Esophagus squamous epithelium (tissue), 5 donors: Measurements from ENCODE around the gene MRM1. TPM values are rescaled to one million over a fixed set of nuclear protein-coding genes. Genes with fewer than 3 reads are reported as not detected.

Experiments used
- DNase-seq: peaks from one replicate; lab custom pipeline; 2025; lab: John Stamatoyannopoulos, UW
- H3K27ac ChIP-seq, 4 donors: fragments of 200-600 bp; sonication (generic); one replicate each; pipeline ENCODE4 v1.5.1; 2016 to 2019; ENCODE audit warnings: mild to moderate bottlenecking in 1 of 4
- H3K27me3 ChIP-seq, 4 donors: fragments of 200-600 bp; sonication (generic); 1 replicate in 3 of 4; 2 replicates in 1 of 4; pipeline versions ENCODE4 v1.5.1 to v1.6.0; 2017 to 2021; ENCODE audit warnings: antibody characterized with exemption in 1 of 4
- H3K36me3 ChIP-seq, 3 donors: fragments of 200-600 bp; sonication (generic); one replicate each; pipeline ENCODE4 v1.5.1; 2016 to 2019
- H3K4me1 ChIP-seq, 3 donors: fragments of 200-600 bp; sonication (generic); one replicate each; pipeline ENCODE4 v1.5.1; 2017 to 2019
- H3K4me3 ChIP-seq, 4 donors: fragments of 200-600 bp; sonication (generic); 1 replicate in 3 of 4; 2 replicates in 1 of 4; pipeline ENCODE4 v1.5.1; 2016 to 2019; ENCODE audit warnings: mild to moderate bottlenecking in 2 of 4, moderate library complexity in 1 of 4
- H3K9me3 ChIP-seq, 3 donors: fragments of 200-600 bp; sonication (generic); one replicate each; pipeline ENCODE4 v1.5.1; 2016 to 2019
- CTCF ChIP-seq, 6 experiments: fragments of 450-650 bp in 4 of 6; fragments of 200-600 bp in 2 of 6; sonication (generic) in 2 of 6; IDR thresholded peaks; one replicate each; pipeline ENCODE4 v1.5.1; 2016 to 2019; ENCODE audit warnings: antibody characterized with exemption in 6 of 6, mild to moderate bottlenecking in 4 of 6, moderate library complexity in 4 of 6
- POLR2A ChIP-seq, 4 donors: fragments of 450-650 bp; IDR thresholded peaks; one replicate each; pipeline ENCODE4 v1.6.1; 2017; ENCODE audit warnings: antibody characterized with exemption in 4 of 4, mild to moderate bottlenecking in 4 of 4, moderate library complexity in 3 of 4
- WGBS, 2 donors: methylation state at CpG; one replicate each; pipeline ENCODE4 v1.1.5; 2018; 5-methylcytosine and 5-hydroxymethylcytosine counted together
- intact Hi-C: fragments of 100-400 bp; cut with DNase I; formaldehyde crosslinking; loops from one replicate; pipeline ENCODE4 v1.15.0; 2022
- total RNA-seq, 4 donors: library from RNA; depleted of rRNA; stranded (reverse); fragments of >200 nt; gene quantifications; one replicate each; pipeline ENCODE4 v1.1.0, GENCODE V29; 2016
- donor health status: DM: yes; HTN: yes; CAD: no.

The MRM1 gene
- total RNA-seq, 4 donors from 2014 or later: 5.9 to 10.1 (median 7.0) TPM

GRCh38 chr17:36592316-36592715, 9.1 kb upstream of the MRM1 start:
- TF ChIP-seq POLR2A (IDR thresholded peaks at IDR 0.05): no peak
- no peak for TF ChIP-seq CTCF (IDR thresholded peaks at IDR 0.05)
- H3K27ac ChIP-seq: peak overlapping the region; percentile 80 to 90 (median 82)
- WGBS, 2 donors: no CpG with 5 or more reads among the region's 20 CpGs
- H3K4me1 ChIP-seq: peaks cover 10 to 36% (median 10%) of the 10 kb centered on the region in 3 donors
- no peaks in the 10 kb centered on the region for H3K27me3 ChIP-seq
- intact Hi-C loops: loop anchor here (5.0 kb wide), 1 partner anchor 45 kb away; no protein-coding TSS in a partner anchor
- no peaks in the 10 kb centered on the region for H3K9me3 ChIP-seq
- DNase-seq: no peak
- H3K4me3 ChIP-seq: peak overlapping the region; percentile 70 to 100 (median 86)
- peaks cover 5 to 30% (median 8%) of the 10 kb centered on the region in 3 donors for H3K36me3 ChIP-seq

- 20 to 71% methylated on average over 1 to 3 of the region's 4 CpGs for WGBS, 2 donors
- intact Hi-C loops: loop anchor here (5.0 kb wide), 1 partner anchor 46 kb away; no protein-coding TSS in a partner anchor
- Histone ChIP-seq H3K4me3 (peak overlapping the region; percentile 70 to 100 (median 86)), H3K27ac (peak overlapping the region in 3 of 4 donors; percentile 80 to 90 (median 85)), H3K27me3 (no peaks in the 10 kb centered on the region), H3K36me3 (peaks cover 0 to 25% (median 3%) of the 10 kb centered on the region in 3 donors), H3K4me1 (peaks cover 10 to 36% (median 10%) of the 10 kb centered on the region in 3 donors), H3K9me3 (no peaks in the 10 kb centered on the region)
- DNase-seq: no peak
- no peak for TF ChIP-seq POLR2A (IDR thresholded peaks at IDR 0.05)
- TF ChIP-seq CTCF (IDR thresholded peaks at IDR 0.05): no peak
Measured at GRCh38 chr17:36592716-36593321, 8.6 kb upstream of the MRM1 start.

GRCh38 chr17:36593656-36594316, 7.6 kb upstream of the MRM1 start:
- TF ChIP-seq POLR2A (IDR thresholded peaks at IDR 0.05): no peak
- no peak for TF ChIP-seq CTCF (IDR thresholded peaks at IDR 0.05)
- no peaks in the 10 kb centered on the region for H3K27me3 ChIP-seq
- H3K4me1 ChIP-seq: peaks cover 10 to 36% (median 10%) of the 10 kb centered on the region in 3 donors
- DNase-seq: no peak
- WGBS, 2 donors: 54 to 55% methylated on average over 8 of the region's 8 CpGs
- H3K27ac ChIP-seq: peak overlapping the region in 3 of 4 donors; percentile 53 to 90 (median 80)
- no peak overlapping the region for H3K4me3 ChIP-seq
- intact Hi-C loops: loop anchor here (5.0 kb wide), 1 partner anchor 46 kb away; no protein-coding TSS in a partner anchor
- H3K36me3 ChIP-seq: peaks cover 0 to 22% (median 0%) of the 10 kb centered on the region in 3 donors
- no peaks in the 10 kb centered on the region for H3K9me3 ChIP-seq

- H3K4me1 ChIP-seq: peaks cover 10 to 36% (median 10%) of the 10 kb centered on the region in 3 donors
- H3K27ac ChIP-seq: peak overlapping the region in 3 of 4 donors; percentile 47 to 67 (median 66)
- H3K4me3 ChIP-seq: no peak overlapping the region
- no peak for TF ChIP-seq CTCF (IDR thresholded peaks at IDR 0.05)
- TF ChIP-seq POLR2A (IDR thresholded peaks at IDR 0.05): no peak
- DNase-seq: no peak
- peaks cover 0 to 15% (median 0%) of the 10 kb centered on the region in 3 donors for H3K36me3 ChIP-seq
- 71 to 73% methylated on average over 6 to 7 of the region's 13 CpGs for WGBS, 2 donors
- H3K9me3 ChIP-seq: no peaks in the 10 kb centered on the region
- intact Hi-C loops: loop anchor here (5.0 kb wide), 1 partner anchor 48 kb away; no protein-coding TSS in a partner anchor
- no peaks in the 10 kb centered on the region for H3K27me3 ChIP-seq
Measured at GRCh38 chr17:36594626-36595401, 6.6 kb upstream of the MRM1 start.
